Effector memory CD4-positive, alpha-beta T cell (primary cell): ENCODE results near the gene CDH12.
"Not testable (repeated sequence)": the region's sequence is repeated elsewhere in the genome, so short reads cannot be mapped to it uniquely, and the experiment has no call there.

Source experiments
- DNase-seq, 3 donors: peaks; one replicate each; pipeline ENCODE4 v3.0.0-alpha.2; 2020
- H3K27ac ChIP-seq: 2 replicates; pipeline ENCODE4 v1.7.0; 2013; ENCODE audit warnings: mild to moderate bottlenecking, low read length, moderate library complexity; ENCODE audit not compliant: insufficient read depth, poor library complexity, severe bottlenecking
- H3K27me3 ChIP-seq: replicated peaks from 2 replicates; pipeline ENCODE4 v1.7.0; 2013; ENCODE audit warnings: mild to moderate bottlenecking, low read length; ENCODE audit not compliant: insufficient read depth, control insufficient read depth, poor library complexity, severe bottlenecking
- H3K36me3 ChIP-seq: 2 replicates; pipeline ENCODE4 v1.7.0; 2013; ENCODE audit warnings: mild to moderate bottlenecking, low read length, moderate library complexity; ENCODE audit not compliant: control insufficient read depth, insufficient read depth
- H3K4me1 ChIP-seq: 2 replicates; pipeline ENCODE4 v1.7.0; 2013; ENCODE audit warnings: low read length, mild to moderate bottlenecking; ENCODE audit not compliant: control insufficient read depth, insufficient read depth, poor library complexity, severe bottlenecking
- H3K4me3 ChIP-seq: 2 replicates; pipeline ENCODE4 v1.7.0; 2013; ENCODE audit warnings: low read length, low read depth, mild to moderate bottlenecking; ENCODE audit not compliant: insufficient read depth, poor library complexity, severe bottlenecking
- H3K9me3 ChIP-seq: 2 replicates; pipeline ENCODE4 v1.7.0; 2013; ENCODE audit warnings: mild to moderate bottlenecking, low read length, moderate library complexity; ENCODE audit not compliant: control insufficient read depth

CDH12 gene

GRCh38 chr5:22139662-22140300, 713.4 kb downstream of the CDH12 start:
- not testable (repeated sequence) for H3K9me3 ChIP-seq, H3K4me3 ChIP-seq, H3K4me1 ChIP-seq, H3K36me3 ChIP-seq, H3K27me3 ChIP-seq, DNase-seq, H3K27ac ChIP-seq

GRCh38 chr5:22111320-22111719, 741.8 kb downstream of the CDH12 start:
- H3K4me1 ChIP-seq: no peaks in the 10 kb centered on the region
- no peak overlapping the region for H3K4me3 ChIP-seq
- no peak for DNase-seq
- peaks cover 5% of the 10 kb centered on the region for H3K9me3 ChIP-seq
- H3K36me3 ChIP-seq: no peaks in the 10 kb centered on the region
- no peaks in the 10 kb centered on the region for H3K27me3 ChIP-seq
- H3K27ac ChIP-seq: no peak overlapping the region

- Histone ChIP-seq H3K4me1 (no peaks in the 10 kb centered on the region), H3K9me3 (peaks cover 5% of the 10 kb centered on the region), H3K36me3 (no peaks in the 10 kb centered on the region), H3K27ac (no peak overlapping the region), H3K4me3 (no peak overlapping the region), H3K27me3 (no peaks in the 10 kb centered on the region)
- no peak for DNase-seq
Measured at GRCh38 chr5:22109315-22109714, 743.8 kb downstream of the CDH12 start.

- H3K27ac ChIP-seq: no peak overlapping the region
- H3K4me1 ChIP-seq: no peaks in the 10 kb centered on the region
- H3K36me3 ChIP-seq: no peaks in the 10 kb centered on the region
- no peak overlapping the region for H3K4me3 ChIP-seq
- H3K9me3 ChIP-seq: peaks cover 5% of the 10 kb centered on the region
- no peak for DNase-seq
- no peaks in the 10 kb centered on the region for H3K27me3 ChIP-seq
Measured at GRCh38 chr5:22108545-22108944, 744.6 kb downstream of the CDH12 start.

GRCh38 chr5:22102823-22103359, 750.3 kb downstream of the CDH12 start:
- H3K4me3 ChIP-seq: no peak overlapping the region
- no peak overlapping the region for H3K27ac ChIP-seq

GRCh38 chr5:22088517-22088916, 764.6 kb downstream of the CDH12 start:
- Histone ChIP-seq H3K27ac (no peak overlapping the region), H3K4me1 (no peaks in the 10 kb centered on the region), H3K27me3 (no peaks in the 10 kb centered on the region), H3K4me3 (no peak overlapping the region), H3K9me3 (no peaks in the 10 kb centered on the region), H3K36me3 (no peaks in the 10 kb centered on the region)
- DNase-seq: no peak

More at GRCh38 chr5:22102823-22103359, 750.3 kb downstream of the CDH12 start:
- H3K9me3 ChIP-seq: no peaks in the 10 kb centered on the region
- DNase-seq: no peak
- H3K4me1 ChIP-seq: no peaks in the 10 kb centered on the region
- H3K27me3 ChIP-seq: no peaks in the 10 kb centered on the region
- H3K36me3 ChIP-seq: no peaks in the 10 kb centered on the region

GRCh38 chr5:22079566-22079965, 773.6 kb downstream of the CDH12 start:
- no peaks in the 10 kb centered on the region for H3K9me3 ChIP-seq

GRCh38 chr5:22079002-22079401, 774.1 kb downstream of the CDH12 start:
- no peaks in the 10 kb centered on the region for H3K9me3 ChIP-seq
- DNase-seq: no peak
- H3K36me3 ChIP-seq: no peaks in the 10 kb centered on the region
- no peaks in the 10 kb centered on the region for H3K27me3 ChIP-seq
- H3K27ac ChIP-seq: no peak overlapping the region
- H3K4me3 ChIP-seq: no peak overlapping the region
- H3K4me1 ChIP-seq: no peaks in the 10 kb centered on the region

More at GRCh38 chr5:22079566-22079965, 773.6 kb downstream of the CDH12 start:
- no peak overlapping the region for H3K27ac ChIP-seq
- H3K4me3 ChIP-seq: no peak overlapping the region
- no peaks in the 10 kb centered on the region for H3K4me1 ChIP-seq
- H3K36me3 ChIP-seq: no peaks in the 10 kb centered on the region
- no peak for DNase-seq
- no peaks in the 10 kb centered on the region for H3K27me3 ChIP-seq

- H3K9me3 ChIP-seq: no peaks in the 10 kb centered on the region
- no peaks in the 10 kb centered on the region for H3K4me1 ChIP-seq
- DNase-seq: no peak
- no peaks in the 10 kb centered on the region for H3K27me3 ChIP-seq
- no peaks in the 10 kb centered on the region for H3K36me3 ChIP-seq
- no peak overlapping the region for H3K27ac ChIP-seq
- H3K4me3 ChIP-seq: no peak overlapping the region
Measured at GRCh38 chr5:22076586-22076985, 776.6 kb downstream of the CDH12 start.

GRCh38 chr5:22070186-22070728, 782.9 kb downstream of the CDH12 start:
- DNase-seq: no peak
- Histone ChIP-seq H3K36me3 (no peaks in the 10 kb centered on the region), H3K4me3 (no peak overlapping the region), H3K4me1 (no peaks in the 10 kb centered on the region), H3K9me3 (no peaks in the 10 kb centered on the region), H3K27me3 (no peaks in the 10 kb centered on the region), H3K27ac (no peak overlapping the region)
